HepG2 (cell line): Measurements from ENCODE around the gene CLDN7. TPM values are rescaled to one million over a fixed set of nuclear protein-coding genes. Genes with fewer than 3 reads are reported as not detected.

Experiments used
- EED ChIP-seq: sonication (generic); formaldehyde crosslinking; IDR thresholded peaks from 2 replicates; pipeline ENCODE4 v1.5.0; 2020; ENCODE audit warnings: mild to moderate bottlenecking, missing genetic modification reagents
- FOXC1 ChIP-seq: sonication (generic); formaldehyde crosslinking; IDR thresholded peaks from 2 replicates; pipeline ENCODE4 v1.8.0; 2022; ENCODE audit warnings: mild to moderate bottlenecking, missing genetic modification reagents, borderline replicate concordance
- GMEB1 ChIP-seq: sonication (generic); formaldehyde crosslinking; IDR thresholded peaks from 2 replicates; pipeline ENCODE4 v1.5.1; 2020; ENCODE audit warnings: missing genetic modification reagents, mild to moderate bottlenecking, borderline replicate concordance
- GPN1 ChIP-seq: sonication (generic); formaldehyde crosslinking; IDR thresholded peaks from 2 replicates; pipeline ENCODE4 v1.5.1; 2020; ENCODE audit warnings: missing genetic modification reagents, borderline replicate concordance
- KLF12 ChIP-seq: sonication (generic); formaldehyde crosslinking; IDR thresholded peaks from 2 replicates; pipeline ENCODE4 v1.4.0; 2020; ENCODE audit warnings: missing genetic modification reagents, borderline replicate concordance
- KLF16 ChIP-seq, 2 experiments: sonication (generic) in 1 of 2; formaldehyde crosslinking in 1 of 2; IDR thresholded peaks; 2 replicates each; pipeline versions ENCODE4 v1.6.1 to v1.8.0; 2016 to 2023; ENCODE audit warnings: missing genetic modification reagents in 2 of 2, missing compliant biosample characterization in 1 of 2
- SKIL ChIP-seq: sonication (generic); formaldehyde crosslinking; IDR thresholded peaks from 2 replicates; pipeline ENCODE4 v1.8.0; 2022; ENCODE audit warnings: missing genetic modification reagents, mild to moderate bottlenecking, moderate library complexity, borderline replicate concordance
- TRIM22 ChIP-seq: fragments of 450-650 bp; IDR thresholded peaks from 2 replicates; pipeline ENCODE4 v1.6.1; 2017
- ZBTB14 ChIP-seq: sonication (generic); formaldehyde crosslinking; IDR thresholded peaks from 2 replicates; pipeline ENCODE4 v1.4.0; 2020; ENCODE audit warnings: missing genetic modification reagents
- ZFP37 ChIP-seq: sonication (generic); formaldehyde crosslinking; IDR thresholded peaks from 2 replicates; pipeline ENCODE4 v1.4.0; 2020; ENCODE audit warnings: missing genetic modification reagents, borderline replicate concordance
- ZKSCAN1 ChIP-seq: fragments of 150-350 bp; IDR thresholded peaks from 2 replicates; pipeline ENCODE4 v1.6.1; 2014; ENCODE audit warnings: low read length
- ZNF121 ChIP-seq: sonication (generic); formaldehyde crosslinking; IDR thresholded peaks from 2 replicates; pipeline ENCODE4 v1.5.0; 2020; ENCODE audit warnings: mild to moderate bottlenecking, missing genetic modification reagents
- ZNF280B ChIP-seq: sonication (generic); formaldehyde crosslinking; IDR thresholded peaks from 2 replicates; pipeline ENCODE4 v1.5.0; 2020; ENCODE audit warnings: missing genetic modification reagents, mild to moderate bottlenecking, borderline replicate concordance
- ZNF512 ChIP-seq: sonication (generic); formaldehyde crosslinking; IDR thresholded peaks from 2 replicates; pipeline ENCODE4 v1.4.0; 2020; ENCODE audit warnings: mild to moderate bottlenecking, missing genetic modification reagents
- ZNF652 ChIP-seq: IDR thresholded peaks from 2 replicates; pipeline ENCODE4 v1.6.1; 2016; ENCODE audit warnings: low read depth, borderline replicate concordance
- ZNF772 ChIP-seq: sonication (generic); formaldehyde crosslinking; IDR thresholded peaks from 2 replicates; pipeline ENCODE4 v1.5.0; 2020; ENCODE audit warnings: mild to moderate bottlenecking, missing genetic modification reagents
- polyA plus RNA-seq, 8 experiments: library from polyadenylated mRNA; depleted of rRNA in 3 of 8; stranded (reverse) in 7 of 8; unstranded in 1 of 8; fragments of >200 nt; fragmentation: Illumina TruSeq in 4 of 8; extraction: Trizol in 4 of 8; gene quantifications; 2 replicates each; pipeline versions ENCODE4 v1.2.1 to v1.2.3, GENCODE V29; 2011 to 2016; ENCODE audit warnings: low read depth in 4 of 8, missing spikeins in 1 of 8, mixed read lengths in 1 of 8; ENCODE audit not compliant: insufficient read depth in 1 of 8
- total RNA-seq, 5 experiments: library from RNA; depleted of rRNA; stranded (reverse); fragments of >200 nt; fragmentation: Illumina TruSeq; extraction: Trizol; gene quantifications; 2 replicates each; pipeline ENCODE4 v1.2.3, GENCODE V29; 2016; ENCODE audit warnings: low read depth in 1 of 5

The CLDN7 gene
- total and polyA plus RNA-seq, 2 of the 13 experiments (the other 11 are each of a cell fraction or from before 2014, with no cell fraction given): not detected

- TF ChIP-seq GMEB1 (CRISPR knock-in tag): peak; percentile 87
- no peak for TF ChIP-seq ZKSCAN1
- TF ChIP-seq ZNF121 (CRISPR knock-in tag): no peak
- TF ChIP-seq ZNF512 (CRISPR knock-in tag): no peak
- peak; percentile 20; the same call in 1 of the 2 replicates for TF ChIP-seq FOXC1 (CRISPR knock-in tag)
- peak; percentile 52; the same call in 1 of the 2 replicates for TF ChIP-seq SKIL (CRISPR knock-in tag)
- no peak for TF ChIP-seq GPN1 (CRISPR knock-in tag)
- TF ChIP-seq ZFP37 (CRISPR knock-in tag): no peak
- peak; percentile 43; the same call in 1 of the 2 replicates for TF ChIP-seq KLF12 (CRISPR knock-in tag)
- TF ChIP-seq ZNF280B: no peak
- peak in 1 of 2 experiments; percentile 61; a peak in 2 of 4 replicates for TF ChIP-seq KLF16 (CRISPR knock-in tag; IDR thresholded peaks at IDR 0.05)
- no peak for TF ChIP-seq ZBTB14 (CRISPR knock-in tag)
- no peak for TF ChIP-seq EED (CRISPR knock-in tag)
- TF ChIP-seq ZNF772 (CRISPR knock-in tag): 0 out of 2 replicates have a peak, but pooled peaks have one; percentile 53
- no peak for TF ChIP-seq ZNF652
- no peak for TF ChIP-seq TRIM22
Measured at GRCh38 chr17:7239091-7240027, 22.9 kb downstream of the CLDN7 start, which contains the start of gene PHF23 (continued).
